DND-41 (cell line): ENCODE data around the gene SAP30L.

Source experiments
- ATAC-seq: fragments of 200-7000 bp; cut with Tn5 transposase; 3 replicates; pipeline ENCODE4 v1.9.1; 2021; ENCODE audit warnings: low read depth; ENCODE audit not compliant: insufficient read depth
- DNase-seq: peaks from one replicate; pipeline ENCODE4 v3.0.0-alpha.2; 2020
- H2AFZ ChIP-seq: 2 replicates; pipeline ENCODE4 v1.6.0; 2012; ENCODE audit warnings: low read depth, low read length
- H3K27ac ChIP-seq: 2 replicates; pipeline ENCODE4 v1.5.1; 2012; ENCODE audit warnings: low read length, inconsistent platforms
- H3K27me3 ChIP-seq: fragments of 200-600 bp; sonication (generic); 2 replicates; pipeline ENCODE4 v1.6.0; 2012; ENCODE audit warnings: low read length, mild to moderate bottlenecking, inconsistent platforms; ENCODE audit not compliant: insufficient read depth, poor library complexity
- H3K36me3 ChIP-seq: 2 replicates; pipeline ENCODE4 v1.5.1; 2012; ENCODE audit warnings: low read length, inconsistent platforms; ENCODE audit not compliant: insufficient read depth
- H3K4me1 ChIP-seq: 2 replicates; pipeline ENCODE4 v1.5.1; 2012; ENCODE audit warnings: mild to moderate bottlenecking, low read length; ENCODE audit not compliant: insufficient read depth
- H3K4me2 ChIP-seq: 2 replicates; pipeline ENCODE4 v1.6.0; 2012; ENCODE audit warnings: mild to moderate bottlenecking, moderate library complexity, low read length, inconsistent platforms; ENCODE audit not compliant: insufficient read depth
- H3K4me3 ChIP-seq, 2 experiments: fragments of 200-600 bp in 1 of 2; shearing (Covaris generic) in 1 of 2; 2 replicates each; pipeline ENCODE4 v1.5.1; 2012 to 2016; ENCODE audit warnings: inconsistent platforms in 2 of 2, low read length in 2 of 2, mild to moderate bottlenecking in 2 of 2, low read depth in 1 of 2, moderate library complexity in 1 of 2
- H3K79me2 ChIP-seq: 2 replicates; pipeline ENCODE4 v1.6.0; 2012; ENCODE audit warnings: low read length, inconsistent platforms; ENCODE audit not compliant: insufficient read depth
- H3K9ac ChIP-seq: 2 replicates; pipeline ENCODE4 v1.6.0; 2012; ENCODE audit warnings: low read depth, mild to moderate bottlenecking, inconsistent platforms, low read length, moderate library complexity
- H3K9me3 ChIP-seq: 2 replicates; pipeline ENCODE4 v1.5.1; 2012; ENCODE audit warnings: low read length, moderate library complexity, mild to moderate bottlenecking, inconsistent platforms; ENCODE audit not compliant: insufficient read depth, severe bottlenecking
- H4K20me1 ChIP-seq: 2 replicates; pipeline ENCODE4 v1.6.0; 2012; ENCODE audit warnings: low read length; ENCODE audit not compliant: insufficient read depth
- EZH2 ChIP-seq: IDR thresholded peaks from 3 replicates; pipeline ENCODE4 v1.6.1; 2012; ENCODE audit warnings: borderline replicate concordance, low read depth, mild to moderate bottlenecking, moderate library complexity, low read length, inconsistent platforms; ENCODE audit not compliant: severe bottlenecking
- TF ChIP-seq, protein P1 (sequence below): IDR thresholded peaks from 2 replicates; pipeline ENCODE4 v1.5.1; 2012; ENCODE audit warnings: borderline replicate concordance, low read length, moderate library complexity, mild to moderate bottlenecking; ENCODE audit not compliant: poor library complexity, severe bottlenecking; ENCODE audit errors: extremely low read depth

SAP30L gene

DNA sequence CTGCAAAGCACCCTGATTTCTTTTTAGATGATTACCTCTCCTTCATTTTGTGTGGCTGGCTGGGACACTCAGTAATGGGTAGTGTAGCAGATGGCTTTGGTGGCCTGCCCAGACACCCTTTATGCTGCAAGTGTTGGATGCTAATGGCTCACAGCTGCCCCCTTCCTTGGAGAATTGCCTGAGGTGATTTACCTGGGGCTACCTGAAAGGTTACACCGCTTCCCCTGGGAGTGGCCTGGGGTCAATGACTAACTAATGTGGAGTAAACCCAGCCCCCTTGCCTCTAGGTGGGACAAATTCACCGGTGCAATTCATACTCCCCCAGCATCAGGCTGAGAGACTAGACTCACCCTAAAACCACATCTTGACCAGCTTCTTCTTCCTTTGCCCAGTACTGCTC lies 55.8 kb downstream of the SAP30L start:
- no peak overlapping the region for H3K27ac ChIP-seq
- H3K9me3 ChIP-seq = no peaks in the 10 kb centered on the region
- peaks cover 5% of the 10 kb centered on the region for H3K27me3 ChIP-seq
- no peak for DNase-seq
- H3K9ac ChIP-seq = no peak overlapping the region
- ATAC-seq = no peak
- TF ChIP-seq EZH2 = no peak
- TF ChIP-seq, protein P1, sequence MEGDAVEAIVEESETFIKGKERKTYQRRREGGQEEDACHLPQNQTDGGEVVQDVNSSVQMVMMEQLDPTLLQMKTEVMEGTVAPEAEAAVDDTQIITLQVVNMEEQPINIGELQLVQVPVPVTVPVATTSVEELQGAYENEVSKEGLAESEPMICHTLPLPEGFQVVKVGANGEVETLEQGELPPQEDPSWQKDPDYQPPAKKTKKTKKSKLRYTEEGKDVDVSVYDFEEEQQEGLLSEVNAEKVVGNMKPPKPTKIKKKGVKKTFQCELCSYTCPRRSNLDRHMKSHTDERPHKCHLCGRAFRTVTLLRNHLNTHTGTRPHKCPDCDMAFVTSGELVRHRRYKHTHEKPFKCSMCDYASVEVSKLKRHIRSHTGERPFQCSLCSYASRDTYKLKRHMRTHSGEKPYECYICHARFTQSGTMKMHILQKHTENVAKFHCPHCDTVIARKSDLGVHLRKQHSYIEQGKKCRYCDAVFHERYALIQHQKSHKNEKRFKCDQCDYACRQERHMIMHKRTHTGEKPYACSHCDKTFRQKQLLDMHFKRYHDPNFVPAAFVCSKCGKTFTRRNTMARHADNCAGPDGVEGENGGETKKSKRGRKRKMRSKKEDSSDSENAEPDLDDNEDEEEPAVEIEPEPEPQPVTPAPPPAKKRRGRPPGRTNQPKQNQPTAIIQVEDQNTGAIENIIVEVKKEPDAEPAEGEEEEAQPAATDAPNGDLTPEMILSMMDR = no peak
- H3K36me3 ChIP-seq = no peaks in the 10 kb centered on the region
- no peak overlapping the region for H2AFZ ChIP-seq
- H3K79me2 ChIP-seq = no peaks in the 10 kb centered on the region
- no peaks in the 10 kb centered on the region for H4K20me1 ChIP-seq
- no peaks in the 10 kb centered on the region for H3K4me1 ChIP-seq
- H3K4me3 ChIP-seq = no peak overlapping the region
- no peak overlapping the region for H3K4me2 ChIP-seq

DNA sequence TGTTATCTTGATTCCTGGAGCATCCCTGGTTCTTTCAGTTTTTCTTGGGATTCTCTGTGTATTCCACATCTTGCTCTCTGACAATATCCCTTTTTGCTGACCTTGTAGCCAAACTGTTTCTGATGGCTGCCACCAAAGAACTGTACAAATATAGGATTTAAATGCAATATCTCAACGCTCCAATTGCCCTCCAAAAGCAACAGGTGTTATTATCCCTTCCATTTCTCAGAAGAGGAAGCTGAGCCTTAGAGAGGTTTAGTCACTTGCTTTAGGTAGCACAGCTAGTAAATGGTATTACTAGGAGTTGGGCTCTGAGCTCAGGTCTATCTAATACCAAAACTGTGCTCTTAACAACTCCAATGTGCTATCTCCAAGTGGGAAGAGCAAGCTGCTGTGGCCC lies 56.4 kb downstream of the SAP30L start:
- Histone ChIP-seq H3K4me3 (no peak overlapping the region), H3K27me3 (peaks cover 5% of the 10 kb centered on the region), H3K4me1 (no peaks in the 10 kb centered on the region), H2AFZ (no peak overlapping the region), H3K9me3 (no peaks in the 10 kb centered on the region), H3K79me2 (no peaks in the 10 kb centered on the region), H4K20me1 (no peaks in the 10 kb centered on the region), H3K27ac (no peak overlapping the region), H3K36me3 (no peaks in the 10 kb centered on the region), H3K4me2 (no peak overlapping the region), H3K9ac (no peak overlapping the region)
- TF ChIP-seq, protein P1 = no peak
- TF ChIP-seq EZH2 = no peak
- DNase-seq (no peak), ATAC-seq (no peak)

DNA sequence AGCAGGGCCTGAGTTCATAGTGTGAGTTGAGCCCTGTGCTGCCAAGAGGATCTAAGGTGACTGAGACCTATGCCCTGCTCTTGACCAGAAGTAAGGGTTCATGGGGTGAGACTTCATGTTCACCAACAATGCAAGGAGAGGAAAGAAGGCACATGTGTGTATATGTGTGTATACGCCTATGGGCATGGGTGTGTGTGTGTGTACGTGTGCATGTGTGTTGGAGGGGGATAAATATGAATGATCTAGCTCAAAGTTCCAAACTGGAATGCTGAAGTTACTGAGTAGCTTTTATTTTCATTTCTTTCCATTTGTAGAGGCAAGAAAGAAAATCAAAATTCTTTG lies 57.9 kb downstream of the SAP30L start:
- Histone ChIP-seq H3K79me2 (no peaks in the 10 kb centered on the region), H2AFZ (no peak overlapping the region), H3K4me1 (no peaks in the 10 kb centered on the region), H3K36me3 (no peaks in the 10 kb centered on the region), H3K9ac (no peak overlapping the region), H3K27me3 (peaks cover 5% of the 10 kb centered on the region), H3K4me2 (no peak overlapping the region), H3K27ac (no peak overlapping the region), H4K20me1 (no peaks in the 10 kb centered on the region), H3K4me3 (no peak overlapping the region), H3K9me3 (no peaks in the 10 kb centered on the region)
- TF ChIP-seq EZH2 = no peak
- TF ChIP-seq, protein P1 = no peak
- ATAC-seq (no peak), DNase-seq (no peak)

DNA sequence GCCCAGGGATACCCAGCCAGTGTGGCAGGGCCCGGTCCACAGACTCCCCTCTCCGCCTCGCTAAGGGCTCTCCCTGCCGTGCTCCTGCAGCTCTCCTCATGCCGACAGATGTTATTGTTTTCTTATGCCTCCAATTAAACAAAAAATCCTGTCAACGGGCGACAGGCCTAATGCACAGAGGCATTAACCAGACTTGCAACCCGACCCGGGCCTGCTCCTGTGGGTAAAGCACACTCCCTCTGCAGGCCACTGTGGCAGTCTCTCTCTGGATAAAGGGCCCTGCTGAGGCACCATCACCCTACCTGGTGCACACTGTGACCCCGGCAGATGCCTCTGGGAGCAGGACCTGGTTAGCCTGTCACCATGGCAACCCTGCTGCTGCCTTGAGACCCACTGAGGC lies 59.8 kb downstream of the SAP30L start:
- H3K4me2 ChIP-seq = no peak overlapping the region
- H3K27ac ChIP-seq = no peak overlapping the region
- H3K4me3 ChIP-seq = no peak overlapping the region
- peaks cover 14% of the 10 kb centered on the region for H3K27me3 ChIP-seq
- H3K36me3 ChIP-seq = no peaks in the 10 kb centered on the region
- no peaks in the 10 kb centered on the region for H3K9me3 ChIP-seq
- H3K9ac ChIP-seq = no peak overlapping the region
- ATAC-seq (no peak), DNase-seq (no peak)
- no peaks in the 10 kb centered on the region for H3K79me2 ChIP-seq
- no peak overlapping the region for H2AFZ ChIP-seq
- TF ChIP-seq, protein P1 = no peak
- TF ChIP-seq EZH2 = no peak
- no peaks in the 10 kb centered on the region for H3K4me1 ChIP-seq
- H4K20me1 ChIP-seq = no peaks in the 10 kb centered on the region
